GM19025 (cell line): ENCODE measurements around the gene TRPM4.
"Not testable (repeated sequence)": the region's sequence is repeated elsewhere in the genome, so short reads cannot be mapped to it uniquely, and the experiment has no call there.

Experiments used
- ATAC-seq: cut with Tn5 transposase; IDR thresholded peaks from one replicate; pipeline ENCODE4 v1.9.1; 2021; ENCODE audit warnings: mild to moderate bottlenecking, low read depth, moderate library complexity; ENCODE audit not compliant: unreplicated experiment

Gene TRPM4

DNA sequence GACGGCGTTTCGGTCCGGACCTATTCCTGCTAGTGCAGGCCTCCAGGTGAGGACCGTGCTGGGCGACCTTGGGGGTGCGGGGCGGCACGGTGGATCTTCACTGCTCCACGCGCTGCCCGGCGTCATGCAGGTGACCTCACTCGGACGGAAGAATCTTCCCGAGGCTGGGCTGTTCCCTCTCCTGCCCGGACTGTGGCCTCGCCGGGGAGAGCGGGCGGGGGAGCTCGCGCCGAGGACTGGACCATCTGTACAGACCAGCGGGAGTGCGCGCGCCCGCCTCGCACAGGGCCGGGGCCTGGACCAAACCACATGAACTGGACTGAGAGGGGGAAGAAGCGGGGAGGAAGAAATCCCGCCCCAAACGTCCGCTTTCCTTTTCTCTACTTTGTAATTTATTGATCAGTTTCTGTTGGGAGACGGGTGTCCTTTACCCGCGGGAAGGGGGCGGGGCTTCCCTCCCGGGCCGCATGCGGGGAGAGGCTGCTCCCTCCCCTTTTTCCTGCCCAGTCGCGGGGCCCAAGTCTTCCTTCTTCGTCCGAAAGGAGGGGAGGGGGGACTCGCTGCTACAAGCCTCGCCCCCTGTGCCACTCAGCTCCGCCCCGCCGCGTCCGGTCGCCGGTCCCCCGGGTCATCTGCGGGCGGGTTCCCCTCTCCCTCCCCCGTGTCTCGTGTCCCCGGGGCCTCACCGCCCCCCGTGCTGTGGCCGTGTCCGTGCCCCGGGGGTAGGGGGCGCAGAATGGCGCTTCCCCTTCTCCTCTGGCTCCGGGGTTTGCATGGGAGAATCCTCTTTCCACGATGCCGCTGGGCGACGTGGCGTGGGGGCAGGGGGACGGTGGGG lies 7.3 kb upstream of the TRPM4 start:
- ATAC-seq, result no peak

GRCh38 chr19:49150944-49151243 lies 6.7 kb upstream of the TRPM4 start:
- no peak for ATAC-seq

DNA sequence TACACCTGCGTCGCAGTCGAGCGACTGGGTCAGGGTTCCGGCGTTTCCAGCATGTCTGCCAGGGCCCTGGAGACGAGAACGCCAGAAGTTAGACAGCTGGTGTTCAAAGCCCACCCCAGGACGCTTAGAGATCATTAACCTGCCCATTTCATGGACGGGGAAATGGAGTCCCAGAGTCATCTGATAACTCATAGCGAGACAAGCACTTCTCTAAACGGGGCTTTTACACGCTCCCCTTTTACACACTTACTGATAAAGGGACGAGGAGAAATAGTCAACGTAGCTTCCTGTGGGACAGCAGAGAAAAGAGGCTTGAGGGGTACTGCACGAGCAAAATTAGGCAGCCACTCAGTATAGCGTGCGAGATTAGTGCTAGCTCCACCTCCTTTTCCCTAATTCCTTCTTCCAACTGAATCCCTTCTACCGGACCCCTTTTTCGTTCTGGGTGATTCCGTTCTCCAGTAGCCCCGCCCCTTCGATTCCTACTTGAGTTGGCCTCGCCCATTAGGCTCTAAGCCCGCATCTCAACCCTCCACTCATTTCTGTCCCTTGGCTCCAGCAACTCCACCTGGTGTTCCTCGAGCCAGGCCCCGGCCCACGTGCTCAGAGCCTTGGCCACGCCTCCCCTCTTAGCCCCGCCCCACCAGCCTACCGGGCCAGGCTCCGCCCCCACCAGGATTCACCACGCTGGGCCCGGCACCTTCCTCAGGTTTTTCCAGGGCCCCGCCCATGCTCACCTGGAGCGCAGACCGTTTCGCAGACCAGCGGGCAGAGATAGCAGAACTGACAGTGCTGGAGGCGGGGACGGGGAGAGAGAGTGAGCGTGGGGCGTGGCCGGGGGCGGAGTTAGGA lies 6.1 kb upstream of the TRPM4 start:
- no peak for ATAC-seq

GRCh38 chr19:49152119-49152550 lies 5.5 kb upstream of the TRPM4 start:
- ATAC-seq, result no peak

- no peak for ATAC-seq
Observed at GRCh38 chr19:49153167-49153809, 4.3 kb upstream of the TRPM4 start.

DNA sequence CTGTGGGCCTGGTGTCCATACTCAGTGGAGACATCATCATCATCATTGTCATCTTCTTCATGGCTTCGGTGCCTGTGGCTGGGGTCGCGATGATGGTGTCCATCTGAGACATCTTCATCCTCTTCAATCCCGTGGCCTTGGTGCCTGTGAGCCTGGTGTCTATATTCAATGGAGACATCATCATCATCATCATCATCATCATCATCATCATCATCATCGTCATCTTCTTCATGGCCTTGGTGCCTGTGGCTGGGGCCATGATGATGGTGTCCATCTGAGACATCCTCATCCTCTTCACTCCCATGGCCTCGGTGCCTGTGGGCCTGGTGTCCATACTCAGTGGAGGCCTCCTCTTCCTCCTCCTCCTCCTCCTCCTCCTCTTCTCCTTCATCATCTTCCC lies 3.3 kb upstream of the TRPM4 start:
- ATAC-seq, result no peak

GRCh38 chr19:49155005-49155819 lies 2.4 kb upstream of the TRPM4 start, which contains the start of gene HRC:
Gene HRC, minus strand, starts transcription at chr19:49155396. Its CDS starts 159 bp downstream, at chr19:49155237.
- ATAC-seq, result no peak

DNA sequence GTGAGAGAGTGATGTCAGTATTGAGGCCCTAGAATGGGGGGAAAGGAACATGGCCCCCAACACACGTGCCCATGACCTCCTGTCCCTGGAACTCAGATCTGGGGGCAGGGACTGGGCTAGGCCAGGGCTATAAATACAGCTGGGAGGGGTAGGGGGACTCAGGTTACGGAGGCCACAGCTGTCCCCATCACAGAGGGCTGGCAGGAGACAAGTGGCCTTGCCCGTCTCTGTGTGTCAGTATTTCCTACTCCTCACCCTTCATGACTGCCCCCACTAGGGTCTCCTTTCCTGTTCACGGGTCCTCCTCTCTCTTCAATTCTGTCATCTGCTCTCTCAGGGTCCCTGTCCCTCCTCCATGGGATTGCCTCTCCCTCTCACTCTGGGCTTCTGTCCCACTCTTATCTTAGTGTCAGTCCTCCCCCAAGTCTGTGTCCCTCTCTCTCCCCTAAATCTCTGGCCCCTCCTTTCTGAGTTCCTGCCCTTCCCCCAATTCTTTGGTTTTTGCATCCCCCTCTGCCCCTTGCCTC lies 1.7 kb upstream of the TRPM4 start:
- ATAC-seq, result no peak

DNA sequence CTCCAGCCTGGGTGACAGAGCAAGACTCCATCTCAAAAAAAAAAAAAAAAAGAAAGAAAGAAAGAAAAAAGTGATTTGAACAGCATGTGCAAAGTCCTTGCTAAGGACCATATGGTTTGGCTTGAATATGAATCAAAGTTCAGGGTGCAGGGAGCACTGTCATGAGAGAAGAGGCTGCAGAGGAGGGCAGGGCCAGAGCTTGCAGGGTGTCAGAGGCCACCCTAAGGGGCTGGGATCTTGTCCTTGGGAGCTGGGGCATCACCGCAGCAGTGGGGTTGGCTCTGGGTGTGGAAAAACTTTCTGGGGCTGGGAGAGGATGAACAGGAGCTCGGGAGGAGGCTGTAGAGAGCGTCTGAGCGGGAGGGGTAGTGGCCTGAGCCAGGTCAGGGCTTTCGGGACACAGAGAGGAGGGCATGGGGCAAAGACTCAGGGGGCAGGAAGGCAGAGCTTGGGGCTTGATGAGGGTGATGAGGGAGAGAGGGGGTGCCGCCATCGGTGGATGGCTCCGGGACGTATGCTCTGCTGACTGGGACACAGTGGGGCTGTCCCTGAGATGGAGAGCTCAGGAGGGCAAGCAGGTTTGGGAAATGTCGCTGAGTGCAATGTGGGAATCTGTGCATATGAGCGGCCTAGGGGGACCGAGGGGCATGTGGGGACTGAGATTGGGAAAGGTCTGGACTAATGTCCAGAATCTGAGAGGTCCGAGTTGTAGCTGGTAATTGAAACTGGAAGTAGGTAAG lies 3.0 kb downstream of the TRPM4 start:
- ATAC-seq, result no peak

DNA sequence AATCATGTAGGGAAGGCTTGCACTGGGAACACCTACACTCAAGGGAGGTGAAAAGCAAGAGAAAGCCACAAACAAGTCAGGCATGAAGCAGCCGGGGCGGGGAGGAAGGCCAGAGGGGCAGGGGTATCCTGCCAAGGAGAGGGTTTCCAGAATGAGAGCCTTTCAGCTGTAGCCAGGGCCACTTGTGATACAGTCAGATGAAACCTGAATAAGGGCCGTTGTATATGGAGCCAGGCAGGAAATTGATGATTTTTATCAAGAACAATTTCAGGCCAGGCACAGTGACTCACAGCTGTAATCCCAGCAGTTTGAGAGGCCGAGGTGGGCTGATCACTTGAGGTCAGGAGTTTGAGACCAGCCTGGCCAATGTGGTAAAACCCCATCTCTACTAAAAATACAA lies 4.4 kb downstream of the TRPM4 start:
- ATAC-seq, result no peak

- no peak for ATAC-seq
Observed at GRCh38 chr19:49165111-49165750, 7.6 kb downstream of the TRPM4 start.

DNA sequence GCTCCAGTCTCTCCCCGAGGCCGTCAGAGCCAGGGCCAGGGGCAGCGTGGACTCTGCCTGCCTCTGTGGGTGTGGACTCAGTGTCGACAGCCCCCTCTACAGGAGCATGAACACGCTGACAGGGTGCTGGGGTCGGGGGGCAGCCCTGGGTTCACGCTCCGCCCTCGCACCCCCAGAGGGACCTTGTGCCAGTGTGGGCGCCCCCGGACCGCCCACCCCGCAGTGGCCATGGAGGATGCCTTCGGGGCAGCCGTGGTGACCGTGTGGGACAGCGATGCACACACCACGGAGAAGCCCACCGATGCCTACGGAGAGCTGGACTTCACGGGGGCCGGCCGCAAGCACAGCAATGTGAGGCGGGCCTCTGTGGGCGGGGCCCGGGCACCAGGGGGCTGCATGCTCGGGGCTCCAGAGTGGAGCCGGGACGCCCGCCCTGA lies 8.3 kb downstream of the TRPM4 start:
- no peak for ATAC-seq

DNA sequence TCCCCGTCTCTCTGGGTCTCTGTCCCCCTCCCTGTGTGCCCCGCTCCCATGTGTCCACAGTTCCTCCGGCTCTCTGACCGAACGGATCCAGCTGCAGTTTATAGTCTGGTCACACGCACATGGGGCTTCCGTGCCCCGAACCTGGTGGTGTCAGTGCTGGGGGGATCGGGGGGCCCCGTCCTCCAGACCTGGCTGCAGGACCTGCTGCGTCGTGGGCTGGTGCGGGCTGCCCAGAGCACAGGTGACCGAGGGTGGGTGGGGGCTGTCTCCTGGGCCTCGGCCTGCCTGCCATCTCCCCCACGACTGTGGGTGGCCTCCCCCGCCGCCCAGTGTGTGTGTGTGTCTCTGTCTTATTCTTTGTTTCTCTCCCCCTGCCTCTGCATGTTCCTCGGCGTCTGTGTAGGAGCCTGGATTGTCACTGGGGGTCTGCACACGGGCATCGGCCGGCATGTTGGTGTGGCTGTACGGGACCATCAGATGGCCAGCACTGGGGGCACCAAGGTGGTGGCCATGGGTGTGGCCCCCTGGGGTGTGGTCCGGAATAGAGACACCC lies 10.3 kb downstream of the TRPM4 start:
- no peak for ATAC-seq

GRCh38 chr19:49168421-49168820 lies 10.8 kb downstream of the TRPM4 start:
- no peak for ATAC-seq

DNA sequence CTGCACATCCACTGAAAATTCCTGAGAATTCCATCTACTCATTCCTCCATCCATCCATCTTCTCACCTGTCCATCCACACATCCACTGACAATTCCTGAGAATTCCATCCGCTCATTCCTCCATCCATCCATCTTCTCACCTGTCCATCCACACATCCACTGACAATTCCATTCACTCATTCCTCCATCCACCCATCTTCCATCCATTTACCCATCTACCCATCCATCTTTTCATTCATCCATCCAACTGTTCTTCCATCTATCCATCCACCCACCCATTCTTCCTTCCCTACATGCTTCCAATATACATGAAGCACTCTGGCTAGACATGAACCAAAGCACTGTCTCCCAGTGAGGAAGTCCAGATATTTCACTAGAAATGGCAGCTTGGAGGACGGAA lies 15.6 kb downstream of the TRPM4 start:
- no peak for ATAC-seq

- ATAC-seq, result no peak
Observed at GRCh38 chr19:49180659-49181058, 23.1 kb downstream of the TRPM4 start.

DNA sequence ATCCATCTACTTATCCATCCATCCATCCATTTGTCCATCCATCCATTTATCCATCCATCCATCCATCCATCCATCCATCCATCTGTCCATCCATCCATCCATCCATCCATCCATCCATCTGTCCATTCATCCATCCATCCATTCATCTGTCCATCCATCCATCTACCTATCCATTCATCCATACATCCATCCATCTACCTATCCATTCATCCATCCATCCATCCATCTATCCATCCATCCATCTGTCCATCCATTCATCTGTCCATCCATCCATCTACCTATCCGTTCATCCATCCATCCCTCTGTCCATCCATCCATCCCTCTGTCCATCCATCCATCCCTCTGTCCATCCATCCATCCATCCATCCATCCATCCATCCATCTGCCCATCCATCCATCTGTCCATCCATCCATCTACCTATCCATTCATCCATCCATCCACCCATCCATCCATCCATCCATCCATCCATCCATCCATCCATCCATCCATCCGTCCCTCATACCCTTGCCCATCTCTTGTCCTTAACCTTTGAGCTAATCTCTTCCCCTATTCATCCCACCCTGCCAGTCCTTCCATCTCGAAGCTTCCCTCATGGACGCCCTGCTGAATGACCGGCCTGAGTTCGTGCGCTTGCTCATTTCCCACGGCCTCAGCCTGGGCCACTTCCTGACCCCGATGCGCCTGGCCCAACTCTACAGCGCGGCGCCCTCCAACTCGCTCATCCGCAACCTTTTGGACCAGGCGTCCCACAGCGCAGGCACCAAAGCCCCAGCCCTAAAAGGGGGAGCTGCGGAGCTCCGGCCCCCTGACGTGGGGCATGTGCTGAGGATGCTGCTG lies 24.6 kb downstream of the TRPM4 start:
- not testable (repeated sequence) for ATAC-seq
